22Rv1 (cell line): ENCODE results near the gene RMRP.

Source experiments
- CTCF ChIP-seq: fragments of 450-650 bp; IDR thresholded peaks from 2 replicates; pipeline ENCODE4 v1.5.1; 2017; ENCODE audit warnings: mild to moderate bottlenecking
- ZFX ChIP-seq: fragments of 450-650 bp; IDR thresholded peaks from 2 replicates; pipeline ENCODE4 v1.6.1; 2017; ENCODE audit warnings: antibody characterized with exemption, borderline replicate concordance

- TF ChIP-seq CTCF, result peak; percentile 32
- TF ChIP-seq ZFX, result no peak
Measured at GRCh38 chr9:35665471-35665818, 7.6 kb upstream of the RMRP start.
